ENCODE data around the gene AFF1.
A peak's percentile ranks its signal among the peaks of the same experiment; 100 is the strongest.
"Not testable (repeated sequence)": the region's sequence is repeated elsewhere in the genome, so short reads cannot be mapped to it uniquely, and the experiment has no call there.

The AFF1 gene

DNA sequence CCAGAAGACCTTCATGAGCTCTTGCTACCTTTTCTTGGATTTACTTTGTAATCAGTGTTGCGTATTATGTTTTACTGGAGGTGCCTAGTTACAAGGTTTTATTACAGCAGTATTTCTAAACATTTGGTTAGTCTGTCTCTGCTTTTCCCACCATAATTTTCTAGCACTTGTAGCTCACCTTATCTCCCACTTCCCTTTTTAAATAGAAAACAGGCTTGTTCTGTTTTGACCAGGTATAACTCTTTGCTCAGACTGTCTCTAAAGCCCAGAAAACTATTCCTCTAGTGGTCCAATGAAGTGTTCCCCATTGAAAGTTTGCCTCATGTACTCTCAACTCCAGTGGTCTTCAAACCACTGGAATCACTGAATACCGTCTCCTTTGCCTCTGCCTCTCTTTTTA, 43.9 kb downstream of the AFF1 start:
- DNase-seq: no peak

DNA sequence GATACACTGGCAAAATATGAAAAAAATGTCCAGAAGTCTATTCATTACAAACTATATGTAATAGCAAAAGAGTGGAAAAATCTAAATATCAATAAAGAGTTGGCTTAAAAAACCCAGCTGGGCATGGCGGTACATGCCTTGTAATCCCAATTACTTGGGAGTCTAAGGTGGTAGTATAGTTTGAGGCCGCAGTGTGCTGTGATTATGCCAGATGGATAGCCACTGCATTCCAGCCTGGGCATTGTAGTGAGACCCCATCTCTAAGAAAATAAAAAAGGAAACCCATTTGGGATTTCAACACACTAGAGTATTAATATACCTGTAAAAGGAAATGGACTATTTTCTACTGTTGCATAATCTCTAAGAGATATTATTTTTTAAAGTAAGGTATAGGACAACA, 45.4 kb downstream of the AFF1 start:
- no peak for DNase-seq

DNA sequence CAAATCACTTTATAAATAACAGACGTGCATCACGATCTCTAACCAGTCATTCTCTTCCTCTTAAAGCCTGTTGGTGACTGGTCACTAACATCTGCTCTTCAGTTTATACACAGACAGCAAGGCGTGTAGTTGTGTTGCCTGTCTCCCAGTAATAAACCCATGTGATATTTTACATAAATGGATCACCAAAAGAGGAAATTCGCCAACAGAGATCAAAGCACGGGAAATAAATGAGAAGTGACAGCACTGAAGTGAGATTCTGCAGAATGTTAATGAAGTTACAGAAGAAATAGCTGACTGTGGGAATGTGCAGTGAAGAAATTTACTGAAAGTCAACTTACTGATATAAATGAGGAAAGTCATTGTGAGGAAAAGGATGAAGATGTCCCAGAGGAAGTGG, 47.0 kb downstream of the AFF1 start:
- peak; percentile 19 for DNase-seq

DNA sequence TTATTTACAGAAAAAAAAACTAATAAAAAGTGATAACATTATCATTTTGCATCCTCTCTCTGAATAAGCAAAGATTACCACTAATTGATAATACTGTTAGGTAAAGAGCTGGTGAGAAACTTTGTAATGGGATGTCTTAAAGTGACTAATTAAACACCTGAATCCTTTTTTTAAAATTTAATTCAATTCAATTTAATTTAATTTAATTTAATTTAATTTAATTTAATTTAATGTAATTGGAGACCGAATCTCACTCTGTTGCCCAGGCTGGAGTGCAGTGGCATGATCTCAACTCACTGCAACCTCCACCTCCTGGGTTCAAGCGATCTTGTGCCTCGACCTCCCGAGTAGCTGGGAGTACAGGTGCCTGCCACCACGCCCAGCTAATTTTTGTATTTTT, 51.0 kb downstream of the AFF1 start:
- not testable (repeated sequence) for DNase-seq

DNA sequence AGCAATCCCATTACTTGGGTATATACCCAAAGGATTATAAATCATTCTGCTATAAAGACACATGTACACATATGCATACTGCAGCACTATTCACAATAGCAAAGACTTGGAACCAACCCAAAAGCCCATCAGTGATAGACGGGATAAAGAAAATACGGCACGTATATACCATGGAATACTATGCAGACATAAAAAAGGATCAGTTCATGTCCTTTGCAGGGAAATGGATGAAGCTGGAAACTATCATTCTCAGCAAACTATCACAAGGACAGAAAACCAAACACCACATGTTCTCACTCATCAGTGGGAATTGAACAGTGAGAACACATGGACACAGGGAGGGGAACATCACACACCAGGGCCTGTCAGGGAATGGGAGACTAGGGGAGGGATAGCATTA, 54.8 kb downstream of the AFF1 start:
- DNase-seq: not testable (repeated sequence)

DNA sequence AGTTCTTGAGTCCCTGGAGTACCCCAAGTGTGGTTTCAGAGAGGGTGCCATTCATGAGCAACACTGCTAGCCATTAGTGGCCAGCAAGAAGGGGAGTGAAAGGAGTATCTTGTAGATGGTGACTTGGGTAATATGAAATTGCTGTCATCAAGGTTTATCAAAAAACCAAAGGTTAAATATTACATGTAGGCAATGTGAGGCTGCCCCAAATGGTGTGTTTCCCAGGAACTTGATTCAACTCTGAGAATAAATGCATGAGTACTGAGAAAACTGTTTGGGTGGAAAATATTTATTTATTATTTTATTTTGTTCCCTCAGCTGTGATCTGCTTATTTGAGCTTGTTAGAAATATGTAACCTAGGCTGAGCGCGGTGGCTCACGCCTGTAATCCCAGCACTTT, 55.7 kb downstream of the AFF1 start:
- no peak for DNase-seq

DNA sequence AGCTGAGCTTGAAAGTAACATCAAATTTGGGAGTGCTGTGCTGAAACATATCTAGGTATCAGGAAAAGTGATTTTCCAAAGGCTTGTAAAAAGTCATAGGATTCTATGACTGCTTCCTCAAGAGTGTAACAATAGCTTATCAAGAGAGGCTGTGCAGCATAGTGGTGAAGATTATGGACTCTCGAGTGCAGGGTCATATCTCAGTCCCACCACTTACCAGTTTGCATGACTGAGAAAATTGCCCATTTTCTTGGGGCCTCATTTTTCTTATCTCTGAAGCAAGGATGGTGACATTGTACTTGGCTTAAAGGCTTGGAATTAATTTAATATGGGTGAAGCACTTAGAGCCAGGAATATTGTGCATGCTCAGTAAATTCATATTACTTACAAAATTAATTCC, 57.2 kb downstream of the AFF1 start:
- DNase-seq: no peak

DNA sequence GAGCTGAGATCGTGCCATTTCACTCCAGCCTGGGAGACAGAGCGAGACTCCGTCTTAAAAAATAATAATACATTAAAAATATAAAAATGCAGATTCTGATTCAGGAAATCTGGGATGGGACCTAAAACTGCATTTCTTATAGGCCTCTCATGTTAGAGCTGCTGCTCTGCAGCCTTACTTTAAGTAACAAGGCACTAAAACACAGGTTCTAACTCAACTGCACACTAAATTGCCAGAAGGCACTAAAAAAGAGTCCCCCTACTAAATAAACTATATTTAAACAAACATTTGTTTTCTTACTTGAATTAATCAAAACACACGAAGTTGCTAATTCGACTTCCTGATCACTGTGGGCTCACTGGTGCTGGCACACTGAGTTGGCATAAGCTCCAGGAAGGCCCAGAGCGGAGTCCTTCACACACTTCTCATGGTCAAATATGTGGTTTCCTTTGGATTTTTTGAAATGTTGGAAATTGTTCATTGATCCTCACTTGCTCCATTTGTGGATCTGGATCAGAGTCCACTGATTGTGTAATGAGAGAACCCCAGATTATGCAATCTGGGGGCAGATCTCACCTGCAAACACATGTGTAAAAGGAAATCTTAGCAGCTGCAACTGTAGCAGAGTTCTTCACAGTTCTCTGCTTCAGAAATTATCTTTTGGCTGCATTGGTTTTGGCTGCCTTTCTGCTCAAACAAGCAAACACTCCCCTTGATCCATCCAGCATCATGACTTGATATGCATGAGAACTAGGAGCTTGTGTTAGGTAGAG, 59.3 kb downstream of the AFF1 start:
- no peak for DNase-seq

DNA sequence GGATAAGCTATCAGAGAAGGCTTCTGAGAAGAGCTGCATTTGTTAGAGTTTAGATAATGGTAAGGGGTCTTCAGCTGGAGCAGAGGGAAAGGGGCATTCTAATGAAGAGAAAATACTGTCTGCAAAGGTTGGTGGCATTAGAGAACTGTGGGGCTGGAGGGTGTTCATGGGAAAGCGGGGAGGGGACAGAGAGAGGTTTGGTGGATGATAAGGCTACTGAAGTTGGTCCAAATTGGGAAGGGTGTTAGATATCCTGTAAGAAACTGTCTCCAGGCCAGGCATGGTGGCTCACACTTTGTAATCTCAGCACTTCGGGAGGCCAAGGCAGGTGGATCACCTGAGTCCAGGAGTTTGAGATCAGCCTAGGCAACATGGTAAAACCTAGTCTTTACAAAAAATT, 59.9 kb downstream of the AFF1 start:
- no peak for DNase-seq

DNA sequence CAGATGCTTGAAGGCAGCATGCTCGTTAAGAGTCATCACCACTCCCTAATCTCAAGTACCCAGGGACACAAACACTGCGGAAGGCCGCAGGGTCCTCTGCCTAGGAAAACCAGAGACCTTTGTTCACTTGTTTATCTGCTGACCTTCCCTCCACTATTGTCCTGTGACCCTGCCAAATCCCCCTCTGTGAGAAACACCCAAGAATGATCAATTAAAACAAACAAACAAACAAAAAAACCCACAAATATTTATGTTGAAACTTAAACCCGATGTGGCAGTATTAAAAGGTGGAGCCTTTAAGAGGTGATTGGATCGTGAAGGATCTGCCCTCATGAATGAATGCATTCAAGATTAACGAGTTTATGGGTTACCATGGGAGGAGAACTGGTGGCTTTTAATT, 61.7 kb downstream of the AFF1 start:
- not testable (repeated sequence) for DNase-seq

DNA sequence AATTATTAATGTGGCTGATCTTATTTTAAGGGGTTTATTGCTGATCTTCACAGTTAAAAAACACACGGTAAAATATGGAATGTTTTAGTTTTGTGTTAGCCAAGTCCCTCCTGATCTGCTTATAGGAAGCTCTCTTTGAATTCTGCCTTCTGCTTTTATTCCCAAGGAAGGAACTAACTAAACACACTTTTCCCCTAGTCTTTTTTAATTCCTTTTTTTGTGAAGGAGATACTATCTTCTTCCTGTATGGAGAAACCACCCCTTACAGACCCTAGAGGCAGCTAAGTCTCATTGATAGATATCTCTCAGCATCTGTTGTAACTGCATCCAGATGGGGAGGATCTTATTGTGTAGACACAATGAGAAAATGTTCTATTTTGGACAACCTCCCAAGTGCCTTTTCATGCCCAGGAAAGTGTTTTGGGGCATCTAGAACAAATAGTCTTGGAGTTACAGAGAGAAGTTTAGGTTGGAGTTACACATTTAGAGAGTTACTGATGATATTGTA, 64.4 kb downstream of the AFF1 start:
- DNase-seq: no peak

DNA sequence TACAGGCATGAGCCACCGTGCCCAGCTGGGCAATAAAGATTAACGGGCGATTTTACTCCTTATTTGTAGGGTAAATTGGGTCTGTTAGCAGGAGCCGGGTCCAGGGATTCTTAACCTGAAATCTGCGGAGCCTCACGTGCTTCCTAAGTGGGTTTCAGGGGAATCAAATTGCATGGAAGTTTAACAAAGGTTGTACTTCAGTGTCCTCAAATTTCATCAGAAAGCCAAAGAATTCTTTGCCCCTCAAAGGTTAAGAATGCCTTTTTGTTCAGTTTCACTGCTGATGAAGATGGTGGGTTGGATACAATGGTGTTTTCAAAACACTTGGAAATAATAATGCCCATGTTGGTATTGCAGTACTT, 67.9 kb downstream of the AFF1 start:
- no peak for DNase-seq

DNA sequence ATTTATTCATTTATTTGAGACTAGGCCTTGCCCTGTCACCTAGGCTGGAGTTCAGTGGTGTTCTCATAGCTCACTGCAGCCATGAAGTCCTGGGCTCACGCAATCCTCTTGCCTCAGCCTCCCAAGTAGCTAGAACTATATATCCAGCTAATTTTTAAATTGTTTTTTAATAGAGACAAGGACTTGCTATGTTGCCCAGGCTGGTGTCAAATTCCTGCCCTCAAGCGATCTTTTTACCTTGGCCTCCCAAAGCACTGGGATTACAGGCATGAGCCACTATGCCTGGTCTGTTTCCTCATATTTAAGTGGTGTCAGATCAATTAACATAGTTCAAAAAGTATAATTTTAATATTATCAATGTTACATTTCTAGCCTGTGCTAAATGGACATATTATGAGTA, 68.5 kb downstream of the AFF1 start:
- no peak for DNase-seq

DNA sequence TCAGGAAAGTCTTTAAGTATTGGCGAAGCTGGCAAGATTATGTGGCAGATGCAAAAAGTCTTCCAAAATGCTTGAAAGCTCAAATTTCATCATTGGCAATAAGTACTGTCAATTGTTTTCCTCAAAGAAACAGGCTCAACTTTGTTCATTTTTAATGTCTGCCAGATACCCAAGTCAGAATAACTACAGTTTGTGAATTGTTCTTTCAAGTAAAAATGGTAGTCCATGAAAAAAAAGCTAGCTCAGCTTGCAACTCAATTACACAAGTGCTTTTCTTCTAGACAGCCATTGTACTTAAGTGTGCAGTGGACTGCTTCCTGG, 70.5 kb downstream of the AFF1 start:
- DNase-seq: no peak

DNA sequence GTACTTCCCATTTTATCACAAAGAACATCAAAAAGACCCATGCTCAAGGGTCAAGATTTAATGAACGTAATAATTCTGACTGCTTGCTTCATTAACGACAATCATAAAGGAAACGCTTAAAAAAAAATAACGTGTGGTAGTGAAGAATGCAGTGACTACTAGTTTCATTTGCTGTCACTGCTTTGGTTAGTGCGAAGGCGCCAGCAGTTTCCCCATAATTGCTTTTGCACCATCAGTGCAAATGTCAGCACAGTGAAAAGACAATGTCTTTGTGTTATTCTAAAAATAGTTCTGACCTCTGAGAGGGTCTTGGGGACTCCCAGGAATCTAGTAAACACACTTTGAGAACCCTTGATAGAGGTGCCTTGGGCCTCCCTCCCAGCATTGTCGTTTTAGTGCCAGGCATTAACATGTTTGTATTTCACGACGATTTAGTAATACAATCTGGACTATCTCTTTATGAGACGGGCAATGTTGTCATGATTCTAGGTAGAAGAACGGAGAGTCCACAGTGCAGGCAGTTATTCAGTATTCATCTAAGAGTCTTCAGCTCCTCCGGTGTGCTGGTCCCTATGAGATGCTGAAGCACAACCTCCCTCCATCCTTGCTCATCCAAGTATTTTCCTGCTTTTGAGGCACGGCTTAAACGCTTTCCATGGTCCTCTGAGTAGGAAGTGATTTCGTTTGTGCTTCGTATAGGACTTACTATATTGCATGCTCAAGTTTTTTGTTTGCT, 71.0 kb downstream of the AFF1 start:
- peak; percentile 28 for DNase-seq

DNA sequence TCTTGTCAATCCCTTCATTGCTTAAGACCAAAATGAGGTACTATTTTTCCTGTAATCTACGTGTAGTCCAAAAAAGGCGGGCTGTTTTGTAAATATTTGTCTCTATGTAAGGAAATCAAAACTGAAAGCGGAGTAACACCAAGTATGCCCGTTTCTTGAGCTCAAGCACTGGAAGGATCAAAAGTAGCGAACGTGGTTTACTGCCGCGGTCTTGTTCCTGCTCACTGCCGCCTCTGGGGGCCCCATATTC, 71.5 kb downstream of the AFF1 start:
- DNase-seq: no peak

DNA sequence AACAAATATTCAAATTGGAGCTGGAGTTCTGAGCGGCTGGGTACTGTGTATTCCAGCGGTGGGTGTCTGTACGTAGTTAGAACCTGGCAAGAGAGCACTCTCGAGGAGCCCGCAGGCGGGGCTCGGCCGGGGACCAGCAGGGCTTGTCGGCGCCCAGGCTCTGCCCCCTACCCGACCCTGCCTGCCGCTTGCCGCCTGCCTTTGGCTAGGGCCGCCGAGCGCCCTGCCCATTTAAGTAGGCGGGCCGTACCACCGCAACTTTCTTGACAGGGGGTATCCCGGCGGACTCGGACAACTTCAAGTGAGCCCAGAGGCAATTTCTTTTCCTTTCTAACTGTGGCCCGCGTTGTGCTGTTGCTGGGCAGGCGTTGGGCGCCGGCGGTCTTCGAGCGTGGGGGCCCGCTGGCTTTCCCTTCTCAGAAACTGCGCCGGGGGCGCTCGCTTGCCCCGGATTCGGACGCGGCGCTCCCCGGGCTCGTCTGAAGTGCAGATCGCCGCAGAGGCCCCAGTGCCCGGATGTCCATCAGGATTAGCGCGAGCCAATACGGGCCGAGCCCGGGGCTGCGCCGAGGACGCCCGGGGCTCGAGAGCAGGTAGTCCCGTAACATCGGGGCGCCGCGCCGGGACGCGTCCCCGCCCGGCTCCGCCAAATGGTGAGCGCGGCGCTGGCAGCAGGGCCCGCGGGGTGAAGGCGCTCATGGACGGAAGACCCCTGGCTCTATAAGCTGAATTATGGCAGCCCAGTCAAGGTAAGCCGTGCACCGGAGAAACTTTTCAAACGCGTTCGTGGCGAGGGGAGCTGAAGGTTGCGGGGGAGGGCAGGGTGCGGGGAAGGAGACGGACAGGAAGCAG, 72.1 kb downstream of the AFF1 start:
- DNase-seq: peak; percentile 90

DNA sequence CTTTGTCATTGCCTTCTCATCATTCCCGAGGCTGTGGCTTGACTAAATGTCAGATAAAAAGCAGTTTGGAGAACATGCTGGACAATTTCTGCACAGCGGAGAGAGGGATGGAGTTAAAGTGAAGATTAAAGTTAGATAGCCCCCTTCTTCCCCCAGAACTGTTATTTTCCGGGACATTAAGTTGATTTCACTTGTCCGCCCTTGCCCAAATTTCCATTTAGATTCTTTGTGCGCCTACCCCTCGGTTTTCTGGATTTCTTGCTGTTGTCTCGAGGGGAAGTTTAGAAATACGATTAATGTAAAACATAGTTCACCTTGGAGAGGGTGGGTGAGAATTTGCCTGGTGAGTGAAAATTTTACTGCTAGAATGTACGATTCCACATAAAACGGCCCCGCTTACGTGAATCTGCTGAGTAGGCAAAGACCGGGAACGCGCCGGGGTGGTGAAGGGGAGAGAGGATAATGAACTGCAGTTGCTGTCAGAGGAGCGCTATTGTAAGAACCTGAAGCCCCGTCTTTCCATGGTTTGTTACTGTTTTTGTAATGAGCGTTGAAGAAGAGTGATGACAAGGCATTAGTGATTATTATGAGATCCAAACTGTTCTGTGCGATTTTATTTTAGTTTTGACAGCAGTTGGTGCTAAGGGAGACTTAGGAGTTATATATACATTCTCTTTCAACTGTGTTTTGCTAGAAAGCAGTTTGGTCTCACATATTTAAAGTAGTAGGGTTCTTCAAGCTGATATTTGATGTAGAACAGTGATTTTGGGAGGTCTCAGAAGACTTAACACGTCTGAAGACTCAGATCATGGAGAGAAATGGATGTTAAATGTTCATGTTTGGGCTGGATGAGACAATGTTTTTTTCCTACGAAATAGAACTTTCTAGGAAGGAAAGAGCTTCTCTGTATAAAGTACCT, 73.0 kb downstream of the AFF1 start:
- DNase-seq: peak; percentile 22

DNA sequence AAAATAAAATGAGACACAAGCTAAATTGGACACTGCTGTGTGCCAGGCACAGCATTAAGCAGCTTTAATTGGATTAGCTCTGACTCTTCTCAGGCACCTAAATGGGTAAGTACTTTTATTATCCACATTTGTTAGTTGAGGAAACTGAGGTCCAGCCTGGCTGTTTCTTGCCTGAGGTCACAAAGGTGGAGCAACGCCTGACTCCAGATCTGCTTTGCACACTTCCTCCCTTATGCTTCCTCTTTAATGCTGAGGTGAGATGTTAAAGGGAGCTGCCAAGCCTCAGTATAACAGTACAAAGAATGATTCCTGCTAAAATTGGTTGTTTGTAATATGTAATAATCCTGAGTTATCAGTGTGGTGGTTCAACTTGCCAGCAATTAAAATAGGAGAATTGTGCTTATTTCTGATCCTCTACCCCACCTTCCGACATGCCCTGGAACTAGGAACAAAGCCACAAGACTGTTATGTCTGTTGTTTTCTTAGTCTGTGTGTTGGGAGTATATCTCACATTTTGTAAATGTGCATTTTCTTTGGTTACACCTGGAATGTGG, 74.4 kb downstream of the AFF1 start:
- no peak for DNase-seq

DNA sequence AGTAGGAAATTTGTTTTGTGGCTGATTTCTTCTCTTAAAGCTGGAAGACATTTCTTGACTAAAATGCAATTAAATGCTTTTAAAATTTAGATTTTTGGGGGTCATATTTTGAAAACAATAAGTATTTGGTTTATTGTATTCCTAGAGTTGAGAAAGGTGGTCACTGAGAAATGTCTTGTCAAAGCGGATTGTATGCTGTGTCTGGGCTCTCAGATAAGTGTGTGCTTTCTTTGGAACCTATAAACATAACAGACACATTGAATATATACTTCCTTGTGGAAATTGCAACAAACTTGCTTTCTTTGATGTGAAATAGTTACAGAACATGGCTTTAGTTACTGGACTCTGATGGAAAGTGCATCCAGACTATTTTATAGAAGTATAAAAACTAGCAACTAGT, 75.4 kb downstream of the AFF1 start:
- DNase-seq: no peak

DNA sequence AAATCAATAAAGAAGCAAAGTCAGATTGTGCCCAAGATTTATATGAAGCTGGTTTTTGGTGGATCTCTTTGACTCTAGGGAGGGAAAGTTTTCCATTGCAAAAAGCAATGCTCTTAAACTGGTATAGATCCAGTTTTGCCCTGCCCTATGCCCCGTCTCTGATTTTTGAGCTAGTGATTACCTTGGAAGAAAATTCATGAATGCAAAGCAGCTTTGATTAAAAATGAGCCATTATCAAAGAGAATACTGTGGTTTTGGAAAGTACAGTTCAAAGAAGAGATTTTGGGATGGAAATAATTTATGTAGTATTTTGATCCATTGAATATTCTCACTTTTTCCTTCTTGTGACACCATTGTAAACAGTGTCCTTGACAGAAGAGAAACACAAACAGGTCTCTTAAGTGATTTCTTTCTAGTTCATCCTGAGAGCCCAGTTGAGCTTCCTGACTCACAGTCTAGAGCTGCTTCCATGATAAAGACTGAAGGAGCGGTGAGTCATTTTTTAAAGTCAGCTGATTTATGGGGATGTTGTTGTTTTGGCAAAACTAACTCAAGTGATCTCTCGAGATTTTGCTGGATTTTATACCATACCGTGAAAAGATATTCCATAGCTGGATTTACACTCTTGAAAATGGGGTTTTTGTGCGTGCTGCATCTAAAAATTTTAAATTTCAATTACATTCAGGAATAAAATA, 76.7 kb downstream of the AFF1 start:
- DNase-seq: no peak

All from central memory CD4-positive, alpha-beta T cell (primary cell).